IMR-90 (cell line): ENCODE data around the gene AP4S1. TPM values are rescaled to one million over a fixed set of nuclear protein-coding genes. Genes with fewer than 3 reads are reported as not detected.

Experiments
- ATAC-seq: fragments of 200-7000 bp; cut with Tn5 transposase; 2 replicates; pipeline ENCODE4 v1.9.1; 2020; ENCODE audit warnings: low read depth, mild to moderate bottlenecking, moderate library complexity
- BruUV-seq: library from RNA; stranded (reverse); fragments of 400-500 nt; replicated peaks from 2 replicates; lab custom pipeline; 2021; lab: Mats Ljungman, UMichigan
- CTCF ChIA-PET: fragments of 300-600 bp; formaldehyde crosslinking; extraction: SDS; loops from one replicate; lab custom pipeline; 2021; ENCODE audit warnings: antibody characterized with exemption; lab: Yijun Ruan, JAX
- POLR2A ChIA-PET: fragments of 300-600 bp; sonication (Branson Sonifier 250); formaldehyde crosslinking; loops from one replicate; lab custom pipeline; 2022; ENCODE audit warnings: antibody characterized with exemption; ENCODE audit not compliant: unreplicated experiment; lab: Charles Lee
- DNase-seq: peaks from one replicate; pipeline ENCODE4 v3.0.0; 2013
- H2AFZ ChIP-seq: replicated peaks from 2 replicates; pipeline ENCODE3; 2013; ENCODE audit warnings: low read length, mild to moderate bottlenecking; ENCODE audit not compliant: poor library complexity
- H2AK5ac ChIP-seq: 2 replicates; pipeline ENCODE4 v1.6.1; 2013; ENCODE audit warnings: low read depth, low read length, inconsistent platforms
- H2AK9ac ChIP-seq: replicated peaks from 2 replicates; pipeline ENCODE3; 2013; ENCODE audit warnings: mild to moderate bottlenecking, low read depth, low read length, moderate library complexity; ENCODE audit not compliant: poor library complexity
- H2BK120ac ChIP-seq: 2 replicates; pipeline ENCODE4 v1.6.1; 2013; ENCODE audit warnings: low read depth, low read length, inconsistent platforms
- H2BK15ac ChIP-seq: 3 replicates; pipeline ENCODE4 v1.6.1; 2013; ENCODE audit warnings: low read depth, low read length, inconsistent platforms
- H2BK20ac ChIP-seq: 2 replicates; pipeline ENCODE4 v1.6.1; 2013; ENCODE audit warnings: low read depth, mild to moderate bottlenecking, inconsistent platforms, low read length, moderate library complexity
- H2BK5ac ChIP-seq: 2 replicates; pipeline ENCODE4 v1.6.1; 2013; ENCODE audit warnings: mild to moderate bottlenecking, low read depth, low read length, inconsistent platforms; ENCODE audit not compliant: poor library complexity, severe bottlenecking
- H3K14ac ChIP-seq: replicated peaks from 2 replicates; pipeline ENCODE4 v1.6.1; 2013; ENCODE audit warnings: low read depth, low read length, inconsistent platforms
- H3K18ac ChIP-seq: 2 replicates; pipeline ENCODE4 v1.6.1; 2013; ENCODE audit warnings: low read depth, low read length, control low read depth
- H3K23ac ChIP-seq: 2 replicates; pipeline ENCODE4 v1.6.1; 2013; ENCODE audit warnings: low read depth, low read length, inconsistent platforms
- H3K27ac ChIP-seq: 2 replicates; pipeline ENCODE4 v1.5.1; 2013; ENCODE audit warnings: mild to moderate bottlenecking, control low read depth, low read length; ENCODE audit not compliant: insufficient read depth
- H3K27me3 ChIP-seq: 2 replicates; pipeline ENCODE4 v1.6.1; 2013; ENCODE audit warnings: low read length; ENCODE audit not compliant: control insufficient read depth, insufficient read depth
- H3K36me3 ChIP-seq: 2 replicates; pipeline ENCODE4 v1.6.1; 2013; ENCODE audit warnings: low read length, mixed read lengths; ENCODE audit not compliant: control insufficient read depth, insufficient read depth
- H3K4ac ChIP-seq: 2 replicates; pipeline ENCODE4 v1.6.1; 2013; ENCODE audit warnings: low read depth, low read length, inconsistent platforms
- H3K4me1 ChIP-seq: 2 replicates; pipeline ENCODE4 v1.6.1; 2013; ENCODE audit warnings: low read length, mixed read lengths; ENCODE audit not compliant: control insufficient read depth, insufficient read depth
- H3K4me2 ChIP-seq: 2 replicates; pipeline ENCODE4 v1.6.1; 2013; ENCODE audit warnings: low read depth, mild to moderate bottlenecking, control low read depth, low read length, moderate library complexity
- H3K4me3 ChIP-seq: 2 replicates; pipeline ENCODE4 v1.5.1; 2013; ENCODE audit warnings: low read depth, mild to moderate bottlenecking, control low read depth, low read length, moderate library complexity; ENCODE audit not compliant: insufficient read depth
- H3K56ac ChIP-seq: 2 replicates; pipeline ENCODE4 v1.6.1; 2013; ENCODE audit warnings: low read length, inconsistent platforms; ENCODE audit not compliant: insufficient read depth; ENCODE audit errors: extremely low read depth
- H3K79me1 ChIP-seq, 2 experiments: 2 replicates each; pipeline ENCODE4 v1.6.1; 2013; ENCODE audit warnings: low read length in 2 of 2, inconsistent platforms in 1 of 2, low read depth in 1 of 2
- H3K9ac ChIP-seq: 2 replicates; pipeline ENCODE4 v1.6.1; 2013; ENCODE audit warnings: low read depth, low read length, control low read depth
- H3K9me1 ChIP-seq: 2 replicates; pipeline ENCODE4 v1.6.1; 2013; ENCODE audit warnings: low read length, inconsistent platforms; ENCODE audit not compliant: insufficient read depth
- H3K9me3 ChIP-seq: 2 replicates; pipeline ENCODE4 v1.6.1; 2013; ENCODE audit warnings: low read length; ENCODE audit not compliant: control insufficient read depth, insufficient read depth
- H4K20me1 ChIP-seq: 2 replicates; pipeline ENCODE4 v1.6.1; 2013; ENCODE audit warnings: low read length, inconsistent platforms; ENCODE audit not compliant: insufficient read depth
- H4K5ac ChIP-seq: 2 replicates; pipeline ENCODE4 v1.6.1; 2013; ENCODE audit warnings: mild to moderate bottlenecking, low read depth, low read length, control low read depth
- H4K8ac ChIP-seq, 2 experiments: 2 replicates each; pipeline ENCODE4 v1.6.1; 2013; ENCODE audit warnings: low read depth in 2 of 2, low read length in 2 of 2, control low read depth in 1 of 2, inconsistent platforms in 1 of 2
- H4K91ac ChIP-seq: 2 replicates; pipeline ENCODE4 v1.6.1; 2013; ENCODE audit warnings: low read depth, low read length, inconsistent platforms; ENCODE audit not compliant: insufficient read depth
- BHLHE40 ChIP-seq: fragments of 150-350 bp; IDR thresholded peaks from 2 replicates; pipeline ENCODE4 v1.6.1; 2016; ENCODE audit warnings: mild to moderate bottlenecking, low read depth, low read length
- CEBPB ChIP-seq: IDR thresholded peaks from 2 replicates; pipeline ENCODE4 v1.6.1; 2012; ENCODE audit warnings: low read depth, low read length, improper control_type of control experiment
- CHD1 ChIP-seq: IDR thresholded peaks from 2 replicates; pipeline ENCODE4 v1.6.1; 2012; ENCODE audit warnings: low read depth, low read length, improper control_type of control experiment
- ELK1 ChIP-seq: fragments of 150-350 bp; IDR thresholded peaks from 2 replicates; pipeline ENCODE4 v1.6.1; 2016; ENCODE audit warnings: low read depth, mild to moderate bottlenecking, low read length, moderate library complexity, borderline replicate concordance
- FOS ChIP-seq: fragments of 150-350 bp; IDR thresholded peaks from 2 replicates; pipeline ENCODE4 v1.6.1; 2016; ENCODE audit warnings: low read depth, low read length
- MAFK ChIP-seq: IDR thresholded peaks from 2 replicates; pipeline ENCODE4 v1.6.1; 2012; ENCODE audit warnings: low read depth, low read length, improper control_type of control experiment
- MAZ ChIP-seq: IDR thresholded peaks from 2 replicates; pipeline ENCODE4 v1.6.1; 2012; ENCODE audit warnings: low read depth, mild to moderate bottlenecking, low read length, improper control_type of control experiment, moderate library complexity, borderline replicate concordance
- MXI1 ChIP-seq: IDR thresholded peaks from 2 replicates; pipeline ENCODE4 v1.6.1; 2012; ENCODE audit warnings: low read depth, mild to moderate bottlenecking, low read length, moderate library complexity, borderline replicate concordance
- NFE2L2 ChIP-seq: fragments of 150-350 bp; IDR thresholded peaks from 2 replicates; pipeline ENCODE4 v1.6.1; 2016; ENCODE audit warnings: low read depth, mild to moderate bottlenecking, low read length
- POLR2A ChIP-seq: IDR thresholded peaks from 2 replicates; pipeline ENCODE4 v1.6.1; 2012; ENCODE audit warnings: mild to moderate bottlenecking, low read depth, low read length
- RAD21 ChIP-seq: IDR thresholded peaks from 2 replicates; pipeline ENCODE4 v1.6.1; 2012; ENCODE audit warnings: low read length, improper control_type of control experiment
- RCOR1 ChIP-seq: IDR thresholded peaks from 2 replicates; pipeline ENCODE4 v1.6.1; 2012; ENCODE audit warnings: mild to moderate bottlenecking, low read length, improper control_type of control experiment; ENCODE audit not compliant: insufficient replicate concordance
- RFX5 ChIP-seq: IDR thresholded peaks from 2 replicates; pipeline ENCODE4 v1.8.0; 2012; ENCODE audit warnings: low read depth, mild to moderate bottlenecking, low read length, moderate library complexity
- SMC3 ChIP-seq: fragments of 150-350 bp; IDR thresholded peaks from 2 replicates; pipeline ENCODE4 v1.6.1; 2016; ENCODE audit warnings: low read depth, mild to moderate bottlenecking, antibody characterized with exemption, low read length, moderate library complexity
- WGBS, 2 experiments: methylation state at CpG; one replicate each; pipeline versions ENCODE4 v1.1.5 to v1.1.7; 2013; ENCODE audit warnings: missing lambda C conversion rate in 2 of 2; ENCODE audit not compliant: insufficient read length in 1 of 2; ENCODE audit errors: extremely low coverage in 2 of 2; 5-methylcytosine and 5-hydroxymethylcytosine counted together
- dilution Hi-C: fragments of 300-500 bp; cut with HindIII; formaldehyde crosslinking; loops from one replicate; pipeline ENCODE4 v1.14.3; 2018; ENCODE audit warnings: low sequenced_read_pairs; ENCODE audit not compliant: unreplicated experiment
- in situ Hi-C: fragments of 300-500 bp; cut with MboI; formaldehyde crosslinking; loops from 3 replicates; pipeline ENCODE4 v1.14.3; 2019; ENCODE audit warnings: low sequenced_read_pairs, inconsistent platforms, mixed read lengths
- intact Hi-C: fragments of 100-400 bp; cut with micrococcal nuclease; formaldehyde crosslinking; loops from 2 replicates; pipeline ENCODE4 v1.10.0; 2022
- polyA plus RNA-seq, 3 experiments: library from polyadenylated mRNA; depleted of rRNA; stranded (reverse); fragments of >200 nt; gene quantifications; 2 replicates each; pipeline ENCODE4 v1.2.3, GENCODE V29; 2012; ENCODE audit warnings: low replicate concordance in 1 of 3
- total RNA-seq: library from RNA; depleted of rRNA; stranded (reverse); fragments of >200 nt; gene quantifications from 2 replicates; pipeline ENCODE4 v1.2.3, GENCODE V29; 2012
- TF ChIP-seq, protein P1 (sequence below): conservative IDR thresholded peaks from 2 replicates; pipeline ENCODE4 v1.5.1; 2012; ENCODE audit warnings: mild to moderate bottlenecking, low read depth, low read length, improper control_type of control experiment
- TF ChIP-seq, protein P2 (sequence below): fragments of 150-350 bp; IDR thresholded peaks from 2 replicates; pipeline ENCODE4 v1.6.1; 2017; ENCODE audit warnings: mild to moderate bottlenecking, antibody characterized with exemption, low read length, low read depth

The AP4S1 gene
- total and polyA plus RNA-seq, 2 of the 4 experiments (the other 2 are of a cell fraction) = 2.7 to 4.5 TPM

DNA sequence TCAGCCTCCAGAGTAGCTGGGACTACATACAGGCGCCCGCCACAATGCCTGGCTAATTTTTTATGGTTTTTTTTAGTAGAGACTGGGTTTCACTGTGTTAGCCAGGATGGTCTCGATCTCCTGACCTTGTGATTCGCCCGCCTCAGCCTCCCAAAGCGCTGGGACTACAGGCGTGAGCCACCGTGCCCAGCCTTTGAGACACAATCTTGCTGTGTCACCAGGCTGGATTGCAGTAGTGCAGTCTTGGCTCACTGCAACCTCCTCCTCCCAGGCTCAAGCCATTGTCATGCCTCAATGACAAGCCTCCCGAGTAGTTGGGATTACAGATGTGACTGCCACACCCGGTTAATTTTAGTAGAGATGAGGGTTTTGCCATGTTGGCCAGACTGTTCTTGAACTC lies 22.1 kb downstream of the AP4S1 start:
- no peak overlapping the region for H3K27ac ChIP-seq
- in situ Hi-C loops (no loop called here), dilution Hi-C loops (no loop called here), intact Hi-C loops (no loop called here)
- H3K79me1 ChIP-seq = peaks cover 0 to 8% of the 10 kb centered on the region in 2 experiments; a peak in 2 of 4 replicates
- H4K5ac ChIP-seq = no peak overlapping the region
- no peak overlapping the region for H4K8ac ChIP-seq
- H3K9me1 ChIP-seq = peaks cover 3% of the 10 kb centered on the region; the same call in 1 of the 2 replicates
- CTCF ChIA-PET = no interaction called here
- H3K18ac ChIP-seq = no peak overlapping the region
- H3K27me3 ChIP-seq = no peaks in the 10 kb centered on the region
- whole genome bisulfite sequencing, 2 experiments = 80% methylated on average over 1 of the region's 10 CpGs; no CpG with 5 or more reads in 1 of the 2 experiments
- H2BK5ac ChIP-seq = no peak overlapping the region
- no peak overlapping the region for H3K4me2 ChIP-seq
- no peak overlapping the region for H3K9ac ChIP-seq
- DNase-seq (no peak), ATAC-seq (no peak)
- no peak overlapping the region for H2BK20ac ChIP-seq
- H3K36me3 ChIP-seq = no peaks in the 10 kb centered on the region
- H2AK5ac ChIP-seq = peak overlapping the region; percentile 28; the same call in 1 of the 2 replicates
- no peak overlapping the region for H2BK15ac ChIP-seq
- H4K20me1 ChIP-seq = no peaks in the 10 kb centered on the region
- H3K4me3 ChIP-seq = no peak overlapping the region
- no TSS peak for BruUV-seq
- no peak overlapping the region for H2AFZ ChIP-seq
- no peak overlapping the region for H3K23ac ChIP-seq
- H3K9me3 ChIP-seq = no peaks in the 10 kb centered on the region
- H3K4ac ChIP-seq = no peak overlapping the region
- no peak overlapping the region for H2BK120ac ChIP-seq
- H3K4me1 ChIP-seq = no peaks in the 10 kb centered on the region; the same call in 1 of the 2 replicates
- no peak overlapping the region for H2AK9ac ChIP-seq
- no peak overlapping the region for H4K91ac ChIP-seq
- no peak overlapping the region for H3K56ac ChIP-seq
- TF ChIP-seq NFE2L2 (no peak), BHLHE40 (no peak), FOS (no peak), CEBPB (no peak), RAD21 (no peak), RCOR1 (no peak), MAFK (no peak), ELK1 (no peak), CHD1 (no peak), MAZ (no peak), POLR2A (no peak), MXI1 (no peak), SMC3 (no peak), RFX5 (no peak)
- TF ChIP-seq, protein P1, sequence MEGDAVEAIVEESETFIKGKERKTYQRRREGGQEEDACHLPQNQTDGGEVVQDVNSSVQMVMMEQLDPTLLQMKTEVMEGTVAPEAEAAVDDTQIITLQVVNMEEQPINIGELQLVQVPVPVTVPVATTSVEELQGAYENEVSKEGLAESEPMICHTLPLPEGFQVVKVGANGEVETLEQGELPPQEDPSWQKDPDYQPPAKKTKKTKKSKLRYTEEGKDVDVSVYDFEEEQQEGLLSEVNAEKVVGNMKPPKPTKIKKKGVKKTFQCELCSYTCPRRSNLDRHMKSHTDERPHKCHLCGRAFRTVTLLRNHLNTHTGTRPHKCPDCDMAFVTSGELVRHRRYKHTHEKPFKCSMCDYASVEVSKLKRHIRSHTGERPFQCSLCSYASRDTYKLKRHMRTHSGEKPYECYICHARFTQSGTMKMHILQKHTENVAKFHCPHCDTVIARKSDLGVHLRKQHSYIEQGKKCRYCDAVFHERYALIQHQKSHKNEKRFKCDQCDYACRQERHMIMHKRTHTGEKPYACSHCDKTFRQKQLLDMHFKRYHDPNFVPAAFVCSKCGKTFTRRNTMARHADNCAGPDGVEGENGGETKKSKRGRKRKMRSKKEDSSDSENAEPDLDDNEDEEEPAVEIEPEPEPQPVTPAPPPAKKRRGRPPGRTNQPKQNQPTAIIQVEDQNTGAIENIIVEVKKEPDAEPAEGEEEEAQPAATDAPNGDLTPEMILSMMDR = no peak
- TF ChIP-seq, protein P2, sequence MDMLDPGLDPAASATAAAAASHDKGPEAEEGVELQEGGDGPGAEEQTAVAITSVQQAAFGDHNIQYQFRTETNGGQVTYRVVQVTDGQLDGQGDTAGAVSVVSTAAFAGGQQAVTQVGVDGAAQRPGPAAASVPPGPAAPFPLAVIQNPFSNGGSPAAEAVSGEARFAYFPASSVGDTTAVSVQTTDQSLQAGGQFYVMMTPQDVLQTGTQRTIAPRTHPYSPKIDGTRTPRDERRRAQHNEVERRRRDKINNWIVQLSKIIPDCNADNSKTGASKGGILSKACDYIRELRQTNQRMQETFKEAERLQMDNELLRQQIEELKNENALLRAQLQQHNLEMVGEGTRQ = no peak
- no peak overlapping the region for H3K14ac ChIP-seq
- POLR2A ChIA-PET = no interaction called here
